ENCODE data around the gene SNX8. TPM values are rescaled to one million over a fixed set of nuclear protein-coding genes. Genes with fewer than 3 reads are reported as not detected.
A peak's percentile ranks its signal among the peaks of the same experiment; 100 is the strongest.

The SNX8 gene
- total and polyA plus RNA-seq, 2 of the 13 experiments (the other 11 are each of a cell fraction or from before 2014, with no cell fraction given): 20.6 to 45.2 TPM

DNA sequence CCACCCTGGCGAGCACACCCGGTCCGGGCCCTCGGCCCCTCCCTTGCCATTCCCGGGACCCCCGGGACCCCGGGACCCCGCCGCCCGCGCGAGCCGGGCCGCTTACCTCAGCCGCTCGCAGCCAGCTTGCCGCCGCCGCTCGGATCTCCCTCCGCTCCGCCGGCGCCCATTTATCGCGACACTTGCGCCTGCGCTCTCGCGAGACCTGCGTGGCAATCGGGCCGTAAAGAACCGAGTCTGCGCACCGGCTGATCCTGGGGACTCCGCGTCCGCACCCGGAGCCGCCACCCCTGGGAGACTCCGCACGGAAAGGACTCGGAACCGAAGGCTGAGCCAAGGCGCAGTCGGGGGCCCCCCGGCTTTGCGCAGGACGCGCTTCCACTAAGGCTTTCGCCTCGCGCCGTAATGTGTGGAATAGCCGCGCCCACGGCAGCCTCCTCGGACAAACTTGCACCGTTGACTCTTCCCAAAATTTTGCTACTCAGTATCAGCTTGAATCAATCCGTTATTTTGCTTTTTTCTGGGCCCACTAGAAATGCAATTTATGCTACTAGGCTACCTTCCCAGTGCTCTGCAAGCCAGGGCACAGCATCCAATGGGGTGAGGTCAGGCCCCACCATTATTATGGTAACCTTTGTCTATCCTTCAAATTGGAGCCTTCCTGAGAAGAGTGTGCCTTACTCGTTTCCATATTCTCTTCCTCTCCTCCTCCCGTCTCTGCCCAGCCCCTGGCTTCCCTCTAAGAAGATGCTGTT, 81.3 kb downstream of the SNX8 start, which contains the start of gene MAD1L1 (continued):
- peak in 1 of 2 experiments; percentile 48; a peak in 1 of 4 replicates for TF ChIP-seq KLF16 (CRISPR knock-in tag; IDR thresholded peaks at IDR 0.05)
- TF ChIP-seq ZNF546 (CRISPR knock-in tag; conservative IDR thresholded peaks at IDR 0.05): no peak
- TF ChIP-seq, protein P1, sequence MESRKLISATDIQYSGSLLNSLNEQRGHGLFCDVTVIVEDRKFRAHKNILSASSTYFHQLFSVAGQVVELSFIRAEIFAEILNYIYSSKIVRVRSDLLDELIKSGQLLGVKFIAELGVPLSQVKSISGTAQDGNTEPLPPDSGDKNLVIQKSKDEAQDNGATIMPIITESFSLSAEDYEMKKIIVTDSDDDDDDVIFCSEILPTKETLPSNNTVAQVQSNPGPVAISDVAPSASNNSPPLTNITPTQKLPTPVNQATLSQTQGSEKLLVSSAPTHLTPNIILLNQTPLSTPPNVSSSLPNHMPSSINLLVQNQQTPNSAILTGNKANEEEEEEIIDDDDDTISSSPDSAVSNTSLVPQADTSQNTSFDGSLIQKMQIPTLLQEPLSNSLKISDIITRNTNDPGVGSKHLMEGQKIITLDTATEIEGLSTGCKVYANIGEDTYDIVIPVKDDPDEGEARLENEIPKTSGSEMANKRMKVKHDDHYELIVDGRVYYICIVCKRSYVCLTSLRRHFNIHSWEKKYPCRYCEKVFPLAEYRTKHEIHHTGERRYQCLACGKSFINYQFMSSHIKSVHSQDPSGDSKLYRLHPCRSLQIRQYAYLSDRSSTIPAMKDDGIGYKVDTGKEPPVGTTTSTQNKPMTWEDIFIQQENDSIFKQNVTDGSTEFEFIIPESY (CRISPR knock-in tag; IDR thresholded peaks at IDR 0.05): no peak
- TF ChIP-seq ZNF564 (CRISPR knock-in tag; IDR thresholded peaks at IDR 0.05): no peak
- peak; percentile 92; the same call in 1 of the 2 replicates for TF ChIP-seq SALL2 (CRISPR knock-in tag; IDR thresholded peaks at IDR 0.05)
- 0 out of 2 replicates have a peak, but pooled peaks have one; percentile 23 for TF ChIP-seq ZNF549 (CRISPR knock-in tag; IDR thresholded peaks at IDR 0.05)
- TF ChIP-seq ARNT (IDR thresholded peaks at IDR 0.05): no peak
- peak; percentile 38; the same call in 1 of the 2 replicates for TF ChIP-seq ZNF557 (CRISPR knock-in tag; IDR thresholded peaks at IDR 0.05)
- TF ChIP-seq, protein P2, sequence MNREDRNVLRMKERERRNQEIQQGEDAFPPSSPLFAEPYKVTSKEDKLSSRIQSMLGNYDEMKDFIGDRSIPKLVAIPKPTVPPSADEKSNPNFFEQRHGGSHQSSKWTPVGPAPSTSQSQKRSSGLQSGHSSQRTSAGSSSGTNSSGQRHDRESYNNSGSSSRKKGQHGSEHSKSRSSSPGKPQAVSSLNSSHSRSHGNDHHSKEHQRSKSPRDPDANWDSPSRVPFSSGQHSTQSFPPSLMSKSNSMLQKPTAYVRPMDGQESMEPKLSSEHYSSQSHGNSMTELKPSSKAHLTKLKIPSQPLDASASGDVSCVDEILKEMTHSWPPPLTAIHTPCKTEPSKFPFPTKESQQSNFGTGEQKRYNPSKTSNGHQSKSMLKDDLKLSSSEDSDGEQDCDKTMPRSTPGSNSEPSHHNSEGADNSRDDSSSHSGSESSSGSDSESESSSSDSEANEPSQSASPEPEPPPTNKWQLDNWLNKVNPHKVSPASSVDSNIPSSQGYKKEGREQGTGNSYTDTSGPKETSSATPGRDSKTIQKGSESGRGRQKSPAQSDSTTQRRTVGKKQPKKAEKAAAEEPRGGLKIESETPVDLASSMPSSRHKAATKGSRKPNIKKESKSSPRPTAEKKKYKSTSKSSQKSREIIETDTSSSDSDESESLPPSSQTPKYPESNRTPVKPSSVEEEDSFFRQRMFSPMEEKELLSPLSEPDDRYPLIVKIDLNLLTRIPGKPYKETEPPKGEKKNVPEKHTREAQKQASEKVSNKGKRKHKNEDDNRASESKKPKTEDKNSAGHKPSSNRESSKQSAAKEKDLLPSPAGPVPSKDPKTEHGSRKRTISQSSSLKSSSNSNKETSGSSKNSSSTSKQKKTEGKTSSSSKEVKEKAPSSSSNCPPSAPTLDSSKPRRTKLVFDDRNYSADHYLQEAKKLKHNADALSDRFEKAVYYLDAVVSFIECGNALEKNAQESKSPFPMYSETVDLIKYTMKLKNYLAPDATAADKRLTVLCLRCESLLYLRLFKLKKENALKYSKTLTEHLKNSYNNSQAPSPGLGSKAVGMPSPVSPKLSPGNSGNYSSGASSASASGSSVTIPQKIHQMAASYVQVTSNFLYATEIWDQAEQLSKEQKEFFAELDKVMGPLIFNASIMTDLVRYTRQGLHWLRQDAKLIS (CRISPR knock-in tag; IDR thresholded peaks at IDR 0.05): no peak
- no peak for TF ChIP-seq ZNF556 (CRISPR knock-in tag; IDR thresholded peaks at IDR 0.05; ENCODE audit: borderline replicate concordance)
- TF ChIP-seq, protein P3, sequence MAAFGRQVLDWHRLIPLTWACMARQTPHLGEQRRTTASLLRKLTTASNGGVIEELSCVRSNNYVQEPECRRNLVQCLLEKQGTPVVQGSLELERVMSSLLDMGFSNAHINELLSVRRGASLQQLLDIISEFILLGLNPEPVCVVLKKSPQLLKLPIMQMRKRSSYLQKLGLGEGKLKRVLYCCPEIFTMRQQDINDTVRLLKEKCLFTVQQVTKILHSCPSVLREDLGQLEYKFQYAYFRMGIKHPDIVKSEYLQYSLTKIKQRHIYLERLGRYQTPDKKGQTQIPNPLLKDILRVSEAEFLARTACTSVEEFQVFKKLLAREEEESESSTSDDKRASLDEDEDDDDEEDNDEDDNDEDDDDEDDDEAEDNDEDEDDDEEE (CRISPR knock-in tag; IDR thresholded peaks at IDR 0.05): no peak
- no peak for TF ChIP-seq ATRX (CRISPR knock-in tag; IDR thresholded peaks at IDR 0.05; ENCODE audit: borderline replicate concordance)
- no peak; the same call in 1 of the 2 replicates for TF ChIP-seq NFKBIZ (CRISPR knock-in tag; IDR thresholded peaks at IDR 0.05)
- TF ChIP-seq ZNF530 (CRISPR knock-in tag; IDR thresholded peaks at IDR 0.05; ENCODE audit: low read depth): peak; percentile 75; the same call in 1 of the 2 replicates
- TF ChIP-seq, protein P4, sequence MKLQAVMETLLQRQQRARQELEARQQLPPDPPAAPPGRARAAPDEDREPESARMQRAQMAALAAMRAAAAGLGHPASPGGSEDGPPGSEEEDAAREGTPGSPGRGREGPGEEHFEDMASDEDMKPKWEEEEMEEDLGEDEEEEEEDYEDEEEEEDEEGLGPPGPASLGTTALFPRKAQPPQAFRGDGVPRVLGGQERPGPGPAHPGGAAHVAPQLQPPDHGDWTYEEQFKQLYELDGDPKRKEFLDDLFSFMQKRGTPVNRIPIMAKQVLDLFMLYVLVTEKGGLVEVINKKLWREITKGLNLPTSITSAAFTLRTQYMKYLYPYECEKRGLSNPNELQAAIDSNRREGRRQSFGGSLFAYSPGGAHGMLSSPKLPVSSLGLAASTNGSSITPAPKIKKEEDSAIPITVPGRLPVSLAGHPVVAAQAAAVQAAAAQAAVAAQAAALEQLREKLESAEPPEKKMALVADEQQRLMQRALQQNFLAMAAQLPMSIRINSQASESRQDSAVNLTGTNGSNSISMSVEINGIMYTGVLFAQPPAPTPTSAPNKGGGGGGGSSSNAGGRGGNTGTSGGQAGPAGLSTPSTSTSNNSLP (IDR thresholded peaks at IDR 0.05; ENCODE audit: low read depth, low read length): no peak
- TF ChIP-seq ZNF224 (CRISPR knock-in tag; IDR thresholded peaks at IDR 0.05): 0 out of 2 replicates have a peak, but pooled peaks have one; percentile 45
- TF ChIP-seq ZFP90 (CRISPR knock-in tag; IDR thresholded peaks at IDR 0.05; ENCODE audit: borderline replicate concordance): peak; percentile 87
- peak; percentile 81 for TF ChIP-seq KMT2B (CRISPR knock-in tag; IDR thresholded peaks at IDR 0.05)
- TF ChIP-seq NFYC (CRISPR knock-in tag; IDR thresholded peaks at IDR 0.05): no peak
- peak; percentile 99 for TF ChIP-seq CHD2 (IDR thresholded peaks at IDR 0.05; ENCODE audit: low read depth, low read length)
- 0 out of 2 replicates have a peak, but pooled peaks have one; percentile 21 for TF ChIP-seq ZNF709 (CRISPR knock-in tag; IDR thresholded peaks at IDR 0.05)
- no peak for TF ChIP-seq GTF2F1 (IDR thresholded peaks at IDR 0.05; ENCODE audit: low read length)
- TF ChIP-seq CCAR2 (optimal IDR thresholded peaks at IDR 0.05; ENCODE audit: low read depth, low read length): no peak

Measured in HepG2 (cell line).